NCI-H2196 (cell line): ENCODE measurements around the gene PAPPA2.
A peak's percentile ranks its signal among the peaks of the same experiment; 100 is the strongest.
"Not testable (repeated sequence)": the region's sequence is repeated elsewhere in the genome, so short reads cannot be mapped to it uniquely, and the experiment has no call there.

Experiments used
- DNase-seq: peaks from one replicate; lab custom pipeline; 2025; ENCODE audit not compliant: unreplicated experiment; lab: John Stamatoyannopoulos, UW

PAPPA2 gene

DNA sequence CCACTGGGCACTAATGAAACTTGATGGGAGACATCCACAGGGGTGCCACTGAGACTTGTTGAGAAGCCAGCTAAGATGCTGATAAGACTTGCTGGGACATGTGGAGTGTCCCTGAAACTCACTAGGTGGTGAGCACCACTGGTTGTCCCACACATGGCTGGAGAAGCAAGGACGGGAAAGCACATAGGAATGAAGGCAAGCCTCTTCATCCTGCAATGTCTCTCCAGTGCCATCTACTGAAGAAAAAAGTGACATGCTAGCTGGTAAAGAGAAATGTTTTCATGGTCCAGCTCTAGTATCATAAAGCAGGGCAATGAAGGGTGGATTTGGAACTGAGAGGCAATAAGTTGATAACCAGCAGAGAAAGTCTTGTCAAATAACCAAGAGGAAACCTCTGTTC lies 283.0 kb downstream of the PAPPA2 start:
- DNase-seq = peak; percentile 21

DNA sequence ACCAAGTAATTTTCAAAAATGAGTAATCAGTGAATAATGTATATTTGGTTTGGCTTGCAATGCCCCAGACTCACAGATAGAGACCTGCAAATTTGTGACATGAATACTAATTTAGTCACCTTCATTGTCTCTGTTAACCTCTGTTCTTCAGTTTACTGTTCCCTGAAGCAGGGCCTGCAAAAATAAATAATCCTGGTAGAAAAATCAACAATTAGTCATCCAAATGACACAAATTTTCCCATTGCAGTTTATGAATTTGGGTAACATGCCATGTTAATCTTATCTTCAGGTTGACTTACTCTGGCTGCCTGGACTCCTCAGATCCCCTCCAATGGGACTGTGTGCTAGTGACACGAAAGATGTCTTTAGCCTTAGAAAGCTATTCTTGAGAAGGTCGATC lies 289.5 kb downstream of the PAPPA2 start:
- no peak for DNase-seq

DNA sequence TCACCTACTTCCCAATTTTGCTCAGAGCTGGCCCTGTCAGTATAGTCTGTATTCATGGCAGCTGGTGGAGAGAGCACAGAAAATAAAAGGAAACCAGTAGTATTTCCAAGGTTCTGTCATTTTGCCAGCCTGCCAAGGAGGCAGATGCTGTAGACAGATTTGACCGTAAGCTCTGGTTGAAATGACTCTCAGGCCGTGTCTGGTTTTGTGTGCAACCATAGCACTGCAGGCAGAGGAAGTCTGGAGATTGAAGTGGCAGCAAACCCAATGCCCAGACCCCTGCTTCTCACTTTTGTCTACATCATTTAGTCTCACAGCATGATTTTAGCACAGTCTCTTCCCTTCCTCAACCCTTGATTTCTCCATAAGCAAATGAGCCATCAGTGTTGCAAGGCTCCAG lies 291.7 kb downstream of the PAPPA2 start:
- DNase-seq = no peak

DNA sequence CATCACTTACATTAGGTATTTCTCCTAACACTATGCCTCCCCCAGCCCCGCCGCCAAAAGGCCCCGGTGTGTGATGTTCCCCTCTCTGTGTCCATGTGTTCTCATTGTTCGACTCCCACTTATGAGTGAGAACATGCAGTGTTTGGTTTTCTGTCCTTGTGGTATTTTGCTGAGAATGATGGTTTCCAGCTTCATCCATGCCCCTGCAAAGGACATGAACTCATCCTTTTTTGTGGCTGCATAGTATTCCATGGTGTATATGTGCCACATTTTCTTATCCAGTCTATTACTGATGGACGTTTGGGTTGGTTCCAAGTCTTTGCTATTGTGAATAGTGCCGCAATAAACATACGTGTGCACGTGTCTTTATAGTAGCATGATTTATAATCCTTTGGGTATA lies 293.8 kb downstream of the PAPPA2 start:
- DNase-seq = not testable (repeated sequence)

DNA sequence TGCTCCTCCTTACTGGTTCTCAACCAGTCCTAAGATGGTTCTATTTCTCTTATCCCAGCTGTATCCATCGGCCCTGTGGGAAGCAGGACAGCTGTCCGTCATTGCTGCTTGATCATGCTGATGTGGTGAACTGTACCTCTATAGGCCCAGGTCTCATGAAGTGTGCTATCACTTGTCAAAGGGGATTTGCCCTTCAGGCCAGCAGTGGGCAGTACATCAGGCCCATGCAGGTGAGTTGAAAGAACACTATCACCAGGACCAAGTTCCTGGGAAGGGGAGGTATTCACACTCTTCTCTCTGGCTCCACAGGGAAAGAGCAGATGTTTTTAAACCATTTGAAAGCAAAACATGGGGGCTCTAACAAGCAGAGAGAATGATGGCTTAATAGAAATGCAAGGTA lies 302.6 kb downstream of the PAPPA2 start:
- no peak for DNase-seq

DNA sequence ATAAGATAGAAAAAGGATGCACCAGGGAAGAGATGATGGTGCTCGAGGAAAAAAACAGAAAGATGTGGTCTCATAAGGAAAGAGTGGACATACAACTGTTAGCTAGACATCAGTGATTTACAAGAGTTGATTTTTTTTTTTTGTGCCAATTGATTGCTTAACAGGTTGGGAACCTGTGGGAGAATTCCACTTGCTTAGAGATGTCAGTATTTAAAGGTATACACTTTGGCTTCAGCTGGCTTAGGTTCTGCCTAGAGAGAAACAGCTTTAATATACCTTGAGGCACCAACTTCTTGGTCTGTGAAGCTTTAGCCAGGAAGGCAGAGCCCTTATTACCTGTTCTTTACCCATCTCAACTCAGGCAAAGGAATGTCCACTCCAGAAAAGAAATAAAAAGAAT lies 303.8 kb downstream of the PAPPA2 start:
- DNase-seq = no peak

DNA sequence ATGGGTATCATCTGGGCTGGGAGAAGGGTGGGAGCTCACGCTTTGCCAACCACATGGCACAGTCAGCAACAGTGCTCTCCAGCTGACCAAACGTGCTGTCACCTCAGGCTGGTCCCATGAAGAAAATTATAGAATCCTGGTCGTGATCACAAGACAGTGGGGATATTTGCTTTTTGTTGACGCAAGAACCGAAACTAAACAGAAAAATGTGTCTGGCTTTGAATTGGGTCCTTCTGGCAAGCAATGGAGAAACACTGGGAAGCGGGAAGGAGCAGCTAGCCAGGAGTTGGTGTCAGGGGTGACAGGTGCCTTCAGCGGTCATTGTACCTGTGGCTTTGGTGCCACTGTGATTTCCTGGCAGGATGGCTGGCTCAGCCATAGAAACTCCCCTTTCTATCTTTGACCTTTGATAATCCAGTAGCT lies 304.8 kb downstream of the PAPPA2 start:
- no peak for DNase-seq

DNA sequence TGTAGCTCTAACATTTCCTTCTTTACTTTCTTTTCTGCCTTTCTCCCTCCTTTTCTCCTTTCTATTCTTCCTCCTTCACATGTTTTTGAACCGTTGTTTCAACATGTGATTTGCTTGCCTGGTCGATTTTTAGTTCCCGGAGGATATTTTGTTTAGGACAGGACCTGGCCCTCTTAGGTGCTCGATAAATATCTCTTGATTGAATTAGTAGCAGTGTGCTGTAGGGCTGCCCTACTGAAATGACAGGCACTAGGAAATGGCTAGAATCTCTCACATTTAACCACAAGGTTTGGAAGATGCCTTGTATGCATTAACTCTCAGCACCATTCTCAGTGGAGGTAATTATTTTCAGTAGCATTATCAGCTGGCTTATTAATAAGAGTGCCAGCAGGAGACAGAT lies 305.6 kb downstream of the PAPPA2 start:
- DNase-seq = no peak

DNA sequence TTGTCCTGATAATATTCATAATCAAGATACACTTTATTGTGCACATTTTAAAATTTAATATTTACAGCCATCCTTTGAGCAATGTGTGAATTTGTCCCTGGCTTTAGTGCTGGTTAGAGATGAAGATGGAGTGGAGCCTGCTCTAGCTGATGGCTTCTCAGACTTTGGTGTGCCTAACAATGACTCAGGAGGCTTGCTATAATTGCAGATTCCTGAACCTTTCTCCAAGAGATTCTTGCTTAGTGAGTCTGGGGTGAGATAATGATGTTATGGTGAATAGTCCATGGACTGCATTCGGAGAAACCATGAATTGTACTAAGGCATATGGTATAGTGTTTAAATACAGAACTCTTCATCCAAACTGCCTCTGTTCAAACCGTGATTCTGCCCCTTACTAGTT lies 307.1 kb downstream of the PAPPA2 start:
- DNase-seq = no peak

DNA sequence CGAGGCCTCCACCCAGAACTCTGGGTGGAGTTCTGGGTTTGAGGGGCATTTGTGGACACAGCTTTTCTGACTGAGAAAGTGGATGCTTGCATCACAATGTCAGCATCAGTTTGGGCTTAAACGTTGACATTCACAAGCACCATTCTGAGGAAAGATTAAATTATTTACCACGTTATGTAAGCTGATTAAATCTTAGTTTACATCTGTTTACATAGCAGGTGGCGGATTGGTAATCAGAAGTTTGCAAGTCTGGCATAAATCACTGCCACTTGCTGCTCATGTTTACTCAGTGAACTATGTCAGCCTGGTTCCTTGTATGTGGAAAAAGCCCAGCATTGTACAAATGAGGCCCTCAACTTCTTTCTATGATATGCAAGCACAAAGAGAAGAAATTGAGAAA lies 310.1 kb downstream of the PAPPA2 start:
- DNase-seq = no peak

DNA sequence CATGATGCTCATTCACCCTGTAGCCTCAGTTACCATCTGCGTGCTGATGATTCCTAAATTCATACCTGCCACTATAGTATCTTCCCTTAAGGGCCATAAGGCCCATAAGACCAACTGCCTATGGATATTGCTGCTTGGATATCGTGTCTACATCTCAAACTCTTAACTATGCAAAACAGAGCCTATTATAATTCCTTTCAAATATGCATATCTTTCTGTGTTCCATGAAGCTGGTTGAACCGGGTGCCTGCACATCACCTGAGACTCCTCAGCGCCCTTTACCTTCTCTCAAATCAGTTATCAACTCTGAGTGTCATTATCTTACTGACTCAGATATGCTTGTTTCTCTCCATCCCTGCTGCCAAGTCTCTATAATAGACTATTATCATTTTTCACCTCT lies 311.2 kb downstream of the PAPPA2 start:
- no peak for DNase-seq

DNA sequence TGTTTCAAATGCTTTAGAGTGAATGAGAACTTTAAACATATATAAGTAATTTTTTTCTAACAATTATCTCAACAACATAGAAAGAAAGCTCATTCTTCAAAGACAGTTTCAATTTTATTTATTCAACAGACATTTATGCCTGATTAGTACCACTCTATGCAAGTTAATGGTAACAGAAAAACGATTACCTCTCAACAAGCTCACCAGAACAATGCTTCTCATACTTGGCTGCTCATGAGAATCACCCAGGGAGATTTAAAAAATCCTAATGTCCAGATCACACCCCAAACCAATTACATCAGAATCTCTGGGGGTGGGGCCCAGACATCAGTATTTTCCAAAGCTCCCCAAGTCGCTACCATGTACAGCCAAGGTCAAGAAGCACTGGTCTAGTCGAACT lies 312.4 kb downstream of the PAPPA2 start:
- DNase-seq = no peak

DNA sequence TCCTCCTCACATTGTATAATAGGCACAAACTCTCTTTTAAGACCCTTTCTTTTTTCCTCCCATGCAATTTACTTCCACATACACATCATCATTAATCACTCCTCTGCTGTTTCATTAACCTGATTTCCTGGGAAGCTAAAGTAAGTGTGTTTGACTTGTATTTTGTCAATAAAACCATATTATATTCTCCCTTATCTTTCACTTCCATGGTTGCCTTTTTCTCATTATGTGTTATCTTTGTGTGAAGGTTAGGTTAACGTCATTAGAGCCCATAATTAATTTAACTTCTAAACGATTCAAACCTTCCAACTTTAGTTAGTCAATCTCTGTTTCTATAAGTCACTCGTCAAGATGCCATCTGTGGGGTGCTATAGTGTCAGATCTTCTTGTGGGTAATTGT lies 313.0 kb downstream of the PAPPA2 start:
- no peak for DNase-seq

DNA sequence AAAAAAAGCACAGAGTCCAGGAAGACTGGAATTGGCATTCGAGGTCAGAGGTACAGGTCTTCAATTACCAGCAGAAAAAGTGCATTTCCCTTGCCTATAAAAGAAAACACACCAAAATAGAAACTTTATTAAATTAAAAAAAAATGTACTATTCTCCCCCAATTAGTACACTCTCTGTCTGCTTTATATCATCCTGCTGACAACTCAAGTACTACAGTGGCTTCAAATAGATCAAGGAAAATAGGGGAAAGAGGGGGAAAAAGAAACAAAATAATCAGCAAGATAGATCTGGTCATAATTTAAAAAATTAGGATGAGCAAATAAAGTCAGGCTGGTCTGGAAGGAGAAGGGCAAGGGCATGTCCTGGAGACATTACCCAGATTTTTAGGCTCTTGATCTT lies 315.1 kb downstream of the PAPPA2 start:
- DNase-seq = no peak

DNA sequence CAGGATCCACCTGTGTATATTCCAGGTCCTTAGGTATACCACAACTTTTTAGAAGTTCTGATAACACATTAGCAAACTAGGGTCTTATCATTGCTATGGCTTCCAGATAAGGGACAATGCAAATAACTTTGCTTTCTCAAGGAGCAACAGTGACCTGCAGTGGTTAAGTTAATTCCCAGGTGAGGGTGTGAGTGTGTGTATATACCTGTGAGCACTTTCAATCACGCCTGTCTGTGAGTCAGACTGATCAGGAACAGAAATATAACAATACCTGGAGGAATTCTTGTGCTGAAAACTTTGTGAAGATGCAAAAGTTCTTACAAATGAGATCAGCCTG lies 317.0 kb downstream of the PAPPA2 start:
- DNase-seq = no peak

DNA sequence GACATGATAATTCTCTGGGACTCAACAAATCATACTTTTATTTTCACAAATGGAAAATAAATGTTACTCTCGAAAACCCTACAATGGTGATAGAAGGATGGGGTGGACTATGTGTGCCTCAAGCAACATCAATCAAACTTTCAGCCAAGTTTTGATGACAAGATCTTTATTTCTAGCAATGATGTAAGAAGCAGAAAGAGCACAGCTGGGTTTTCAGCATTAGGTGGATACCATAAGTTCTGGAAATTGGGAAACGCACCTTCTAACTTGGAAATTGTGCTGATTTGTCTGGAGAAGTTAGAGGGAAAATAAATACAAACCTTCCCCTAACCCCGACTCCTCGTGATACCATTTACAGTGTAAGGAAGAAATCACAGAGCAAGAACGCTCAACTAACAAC lies 320.3 kb downstream of the PAPPA2 start:
- no peak for DNase-seq

DNA sequence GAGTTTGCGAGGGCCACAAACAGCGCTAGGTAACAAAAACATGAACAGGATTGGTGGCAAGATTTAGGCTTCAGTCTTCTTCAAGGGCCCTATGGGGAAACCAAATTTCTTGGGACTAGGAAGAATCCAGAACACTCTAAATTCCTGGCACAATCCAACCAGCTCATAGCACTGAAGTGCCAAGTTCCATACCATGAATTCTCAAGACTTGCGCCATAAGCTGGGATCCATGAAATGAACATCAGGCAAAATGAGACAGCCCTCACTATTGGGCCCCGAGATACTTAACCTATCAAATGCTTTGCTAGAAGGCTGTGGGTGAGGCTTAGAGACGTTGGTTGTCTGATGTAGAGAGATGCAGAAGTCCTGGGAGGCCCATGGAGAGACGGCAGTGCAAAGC lies 322.1 kb downstream of the PAPPA2 start:
- DNase-seq = no peak

DNA sequence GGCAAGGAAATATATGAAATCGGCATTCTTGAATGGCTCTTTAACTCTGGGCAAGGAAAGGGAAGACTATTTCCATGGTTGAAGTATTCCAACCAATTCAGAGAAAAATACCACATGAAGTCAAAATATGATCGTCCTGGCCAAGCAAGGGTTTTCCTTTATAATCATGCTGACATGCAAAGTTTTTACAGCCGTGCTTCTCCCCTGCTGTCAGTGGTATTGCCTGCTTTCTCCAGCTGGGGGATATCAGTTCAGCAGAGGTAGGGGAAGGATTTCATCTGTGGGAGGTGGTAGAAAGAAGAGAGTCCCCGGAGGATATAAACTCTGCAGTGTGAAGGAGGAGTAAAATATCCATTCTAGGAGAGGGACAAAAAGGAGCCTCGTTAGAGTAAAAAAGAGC lies 322.8 kb downstream of the PAPPA2 start:
- DNase-seq = no peak

DNA sequence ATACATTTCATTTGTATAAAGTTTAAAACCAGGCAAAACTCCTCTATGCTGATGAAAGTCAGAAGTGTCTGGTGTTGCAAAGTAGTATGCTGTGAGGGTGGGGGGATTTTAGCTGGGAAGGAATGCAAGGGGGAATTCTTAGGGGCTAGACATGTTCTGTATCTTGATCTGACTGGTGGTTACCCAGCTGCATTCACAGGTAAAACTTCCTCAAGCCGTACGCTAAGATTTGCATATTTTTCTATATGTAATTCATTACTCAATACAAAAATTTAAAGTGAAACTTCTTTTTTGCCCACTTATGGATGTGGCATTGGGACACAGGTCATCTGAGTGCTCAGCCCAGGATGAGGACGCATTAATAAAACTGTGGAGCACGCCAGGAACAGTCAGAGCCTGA lies 323.3 kb downstream of the PAPPA2 start:
- no peak for DNase-seq

DNA sequence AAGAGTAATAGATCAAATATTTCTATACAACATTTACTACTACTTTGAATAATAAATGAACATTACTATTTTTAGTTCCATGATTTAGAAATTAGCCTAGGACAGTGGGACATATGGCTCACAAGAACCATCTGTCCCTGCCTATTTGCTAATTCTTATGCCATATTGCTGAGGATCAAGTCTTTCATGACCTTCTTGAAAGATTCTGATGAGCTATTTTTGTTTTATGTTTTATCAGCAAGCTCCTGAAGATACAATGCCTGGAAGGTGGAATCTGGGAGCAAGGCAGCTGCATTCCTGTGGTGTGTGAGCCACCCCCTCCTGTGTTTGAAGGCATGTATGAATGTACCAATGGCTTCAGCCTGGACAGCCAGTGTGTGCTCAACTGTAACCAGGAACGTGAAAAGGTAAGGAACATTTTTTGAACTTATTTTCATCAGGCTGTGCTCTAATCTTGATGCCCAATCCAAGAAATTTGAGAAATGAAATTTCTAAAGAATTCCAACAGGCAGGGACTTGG lies 326.7 kb downstream of the PAPPA2 start:
- DNase-seq = no peak

DNA sequence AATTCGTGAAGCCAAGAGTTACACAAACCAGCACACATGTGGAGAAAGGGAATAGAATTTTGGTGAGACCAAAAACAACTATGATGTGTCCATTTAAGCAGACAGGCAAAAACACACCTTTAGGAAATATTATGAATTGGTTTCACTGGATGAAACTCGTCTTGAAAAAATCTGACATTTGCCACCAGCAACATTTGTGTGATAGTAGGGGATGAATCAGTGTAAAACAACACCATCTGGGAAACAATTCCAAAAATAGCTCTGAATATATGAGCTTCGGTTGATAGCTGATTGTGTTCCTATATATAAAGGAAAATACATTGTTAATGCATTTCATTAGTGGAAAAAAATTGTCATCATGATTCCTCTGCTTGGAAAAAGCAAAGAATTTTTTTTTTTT lies 327.8 kb downstream of the PAPPA2 start:
- no peak for DNase-seq

DNA sequence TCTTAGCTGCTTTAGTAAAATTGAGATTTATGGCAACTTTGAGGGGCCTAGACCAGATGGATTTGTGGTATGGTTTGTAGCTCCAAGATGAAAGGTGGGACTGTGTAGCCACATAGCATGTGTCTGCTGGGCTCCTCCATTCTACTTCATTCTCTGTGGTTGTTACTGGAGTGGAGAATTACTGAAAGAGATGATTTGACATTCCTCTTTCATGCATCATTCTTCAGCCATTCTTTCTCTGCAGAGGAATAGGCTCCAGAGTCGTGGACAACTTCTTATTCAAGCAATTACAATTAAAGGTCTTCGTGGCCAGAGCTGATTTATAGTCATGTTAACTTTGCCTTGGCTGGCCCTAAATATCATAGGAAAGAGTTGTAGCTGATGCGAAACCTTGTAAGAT lies 328.9 kb downstream of the PAPPA2 start:
- no peak for DNase-seq

DNA sequence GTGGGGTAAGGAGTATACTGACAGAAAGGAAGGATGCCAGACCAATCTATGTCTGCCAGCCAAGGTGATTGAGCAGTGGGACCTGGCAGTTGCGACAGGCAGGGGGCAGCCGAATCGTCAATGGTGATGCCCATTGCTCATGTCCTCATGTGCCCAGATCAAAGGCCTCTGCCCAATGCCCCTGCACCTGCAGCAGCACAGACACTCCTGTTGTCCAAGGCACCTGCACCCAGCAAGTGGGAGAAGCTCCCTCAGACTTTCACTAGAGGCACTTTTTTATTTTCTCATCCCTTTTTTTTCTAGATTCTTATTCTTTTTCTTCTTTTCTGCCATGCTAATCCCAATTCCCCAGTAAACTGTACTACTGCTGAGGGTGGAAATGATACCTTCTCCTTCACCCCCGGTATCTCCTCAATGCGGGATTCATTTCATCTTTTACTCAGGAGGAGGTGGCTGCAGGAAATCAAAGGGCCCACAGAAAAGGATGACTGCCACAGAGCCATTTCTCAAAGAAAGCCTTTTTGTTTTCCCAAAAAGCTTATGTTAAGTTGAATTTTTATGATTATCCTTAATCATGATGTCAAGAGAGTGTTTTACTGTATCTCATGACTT lies 332.0 kb downstream of the PAPPA2 start:
- no peak for DNase-seq

DNA sequence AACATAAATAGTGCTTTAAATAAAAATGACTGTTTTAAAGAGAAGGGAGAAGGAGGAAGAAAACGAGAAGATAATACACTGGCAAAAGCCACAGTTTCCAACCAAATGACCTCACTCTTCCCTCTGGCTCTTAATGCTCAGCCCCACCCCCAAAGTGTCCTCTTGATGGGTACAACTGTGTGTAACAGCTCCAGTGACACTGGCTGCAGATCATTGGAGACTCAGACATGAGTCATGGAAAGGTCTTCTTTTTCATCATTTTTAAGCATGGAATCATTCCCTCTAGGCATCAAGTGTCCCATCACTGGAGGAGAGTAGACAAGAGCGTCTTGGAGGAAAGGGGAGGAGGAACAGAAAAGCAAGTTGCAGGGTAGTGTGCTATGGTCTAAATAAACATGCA lies 333.0 kb downstream of the PAPPA2 start:
- no peak for DNase-seq
